Caco-2 (cell line): ENCODE data around the gene PDE9A. TPM values are rescaled to one million over a fixed set of nuclear protein-coding genes. Genes with fewer than 3 reads are reported as not detected.

Experiments
- BruUV-seq: library from RNA; stranded (reverse); fragments of 400-500 nt; replicated peaks from 2 replicates; lab custom pipeline; 2021; lab: Mats Ljungman, UMichigan
- CTCF ChIA-PET: fragments of 300-600 bp; sonication (Branson Sonifier 250); formaldehyde crosslinking; loops from one replicate; lab custom pipeline; 2022; ENCODE audit warnings: antibody characterized with exemption; lab: Charles Lee
- POLR2A ChIA-PET: fragments of 300-600 bp; sonication (Branson Sonifier 250); formaldehyde crosslinking; loops from one replicate; lab custom pipeline; 2022; ENCODE audit warnings: antibody characterized with exemption; lab: Charles Lee
- DNase-seq, 2 experiments: peaks; one replicate each; pipeline versions ENCODE4 v3.0.0 to v3.0.0-alpha.2; 2020 to 2022
- H3K27me3 ChIP-seq: replicated peaks from 2 replicates; pipeline ENCODE4 v1.6.0; 2011; ENCODE audit warnings: low read length; ENCODE audit not compliant: control insufficient read depth, insufficient read depth
- H3K36me3 ChIP-seq: 2 replicates; pipeline ENCODE4 v1.5.1; 2011; ENCODE audit warnings: low read length; ENCODE audit not compliant: control insufficient read depth, insufficient read depth
- H3K4me1 ChIP-seq: fragments of 250-450 bp; sonication (Bioruptor Pico); 2 replicates; pipeline ENCODE4 v1.5.1; 2020; ENCODE audit warnings: mild to moderate bottlenecking
- H3K4me3 ChIP-seq: 2 replicates; pipeline ENCODE4 v1.5.1; 2011; ENCODE audit warnings: low read depth, mild to moderate bottlenecking, control low read depth, low read length
- H3K9me3 ChIP-seq: fragments of 250-450 bp; sonication (Bioruptor Pico); 2 replicates; pipeline ENCODE4 v1.5.1; 2020; ENCODE audit warnings: mild to moderate bottlenecking, moderate library complexity
- H3K27ac Mint-ChIP-seq: one replicate; pipeline ENCODE4 v1.8.0; 2022; ENCODE audit warnings: mixed read lengths; ENCODE audit not compliant: unreplicated experiment
- H3K27me3 Mint-ChIP-seq: one replicate; pipeline ENCODE4 v1.8.0; 2022; ENCODE audit warnings: mixed read lengths; ENCODE audit not compliant: insufficient read depth, unreplicated experiment
- H3K36me3 Mint-ChIP-seq: one replicate; pipeline ENCODE4 v1.8.0; 2022; ENCODE audit warnings: mild to moderate bottlenecking, mixed read lengths; ENCODE audit not compliant: insufficient read depth, unreplicated experiment
- H3K4me1 Mint-ChIP-seq: one replicate; pipeline ENCODE4 v1.8.0; 2022; ENCODE audit warnings: low read depth, mixed read lengths; ENCODE audit not compliant: unreplicated experiment
- H3K4me3 Mint-ChIP-seq: one replicate; pipeline ENCODE4 v1.8.0; 2022; ENCODE audit warnings: mild to moderate bottlenecking, moderate library complexity, mixed read lengths; ENCODE audit not compliant: unreplicated experiment
- H3K9me3 Mint-ChIP-seq: one replicate; pipeline ENCODE4 v1.8.0; 2022; ENCODE audit warnings: mixed read lengths; ENCODE audit not compliant: unreplicated experiment
- intact Hi-C: fragments of 100-400 bp; cut with micrococcal nuclease; formaldehyde crosslinking; loops from one replicate; pipeline ENCODE4 v1.10.0; 2022; ENCODE audit not compliant: unreplicated experiment
- total RNA-seq: library from RNA; stranded (reverse); gene quantifications from 2 replicates; pipeline ENCODE4 v1.2.3, GENCODE V29; 2022
- TF ChIP-seq, protein P1 (sequence below), 2 experiments: fragments of 200-600 bp in 1 of 2; IDR thresholded peaks; 1 replicate in 1 of 2; 2 replicates in 1 of 2; pipeline versions ENCODE4 v1.5.1 to v1.8.0; 2011 to 2022; ENCODE audit warnings: antibody characterized with exemption in 1 of 2, control low read depth in 1 of 2, inconsistent platforms in 1 of 2, low read depth in 1 of 2, low read length in 1 of 2, mild to moderate bottlenecking in 1 of 2, moderate library complexity in 1 of 2; ENCODE audit not compliant: insufficient read depth in 1 of 2, severe bottlenecking in 1 of 2, unreplicated experiment in 1 of 2

PDE9A gene
- total RNA-seq, 1 experiment from 2014 or later, result 9.7 TPM

- ChIA-PET CTCF (no interaction called here), POLR2A (no interaction called here)
- BruUV-seq, result no TSS peak
- intact Hi-C loops, result no loop called here
- H3K27ac Mint-ChIP-seq, result no peak overlapping the region
- H3K9me3 ChIP-seq, result no peaks in the 10 kb centered on the region
- H3K36me3 Mint-ChIP-seq, result no peaks in the 10 kb centered on the region
- H3K4me3 ChIP-seq, result no peak overlapping the region
- peaks cover 24% of the 10 kb centered on the region for H3K4me1 ChIP-seq
- H3K4me3 Mint-ChIP-seq, result no peak overlapping the region
- no peaks in the 10 kb centered on the region for H3K27me3 Mint-ChIP-seq
- TF ChIP-seq, protein P1, sequence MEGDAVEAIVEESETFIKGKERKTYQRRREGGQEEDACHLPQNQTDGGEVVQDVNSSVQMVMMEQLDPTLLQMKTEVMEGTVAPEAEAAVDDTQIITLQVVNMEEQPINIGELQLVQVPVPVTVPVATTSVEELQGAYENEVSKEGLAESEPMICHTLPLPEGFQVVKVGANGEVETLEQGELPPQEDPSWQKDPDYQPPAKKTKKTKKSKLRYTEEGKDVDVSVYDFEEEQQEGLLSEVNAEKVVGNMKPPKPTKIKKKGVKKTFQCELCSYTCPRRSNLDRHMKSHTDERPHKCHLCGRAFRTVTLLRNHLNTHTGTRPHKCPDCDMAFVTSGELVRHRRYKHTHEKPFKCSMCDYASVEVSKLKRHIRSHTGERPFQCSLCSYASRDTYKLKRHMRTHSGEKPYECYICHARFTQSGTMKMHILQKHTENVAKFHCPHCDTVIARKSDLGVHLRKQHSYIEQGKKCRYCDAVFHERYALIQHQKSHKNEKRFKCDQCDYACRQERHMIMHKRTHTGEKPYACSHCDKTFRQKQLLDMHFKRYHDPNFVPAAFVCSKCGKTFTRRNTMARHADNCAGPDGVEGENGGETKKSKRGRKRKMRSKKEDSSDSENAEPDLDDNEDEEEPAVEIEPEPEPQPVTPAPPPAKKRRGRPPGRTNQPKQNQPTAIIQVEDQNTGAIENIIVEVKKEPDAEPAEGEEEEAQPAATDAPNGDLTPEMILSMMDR (IDR thresholded peaks at IDR 0.05; ENCODE audit: insufficient read depth in 1 of 2, low read depth in 1 of 2, low read length in 1 of 2, severe bottlenecking in 1 of 2, unreplicated experiment in 1 of 2), result no peak
- H3K36me3 ChIP-seq, result no peaks in the 10 kb centered on the region
- no peak for DNase-seq
- H3K27me3 ChIP-seq, result no peaks in the 10 kb centered on the region
- no peaks in the 10 kb centered on the region for H3K9me3 Mint-ChIP-seq
- H3K4me1 Mint-ChIP-seq, result peaks cover 18% of the 10 kb centered on the region
Measured at GRCh38 chr21:42759594-42759927, 106.1 kb downstream of the PDE9A start.

GRCh38 chr21:42760361-42760950, 107.0 kb downstream of the PDE9A start:
- Histone ChIP-seq H3K9me3 (no peaks in the 10 kb centered on the region), H3K4me3 (no peak overlapping the region), H3K27me3 (no peaks in the 10 kb centered on the region), H3K4me1 (peaks cover 24% of the 10 kb centered on the region), H3K36me3 (no peaks in the 10 kb centered on the region)
- H3K9me3 Mint-ChIP-seq, result no peaks in the 10 kb centered on the region
- intact Hi-C loops, result no loop called here
- peaks cover 4% of the 10 kb centered on the region for H3K36me3 Mint-ChIP-seq
- DNase-seq, result no peak
- no peak overlapping the region for H3K27ac Mint-ChIP-seq
- H3K4me3 Mint-ChIP-seq, result no peak overlapping the region
- no peaks in the 10 kb centered on the region for H3K27me3 Mint-ChIP-seq
- H3K4me1 Mint-ChIP-seq, result peaks cover 18% of the 10 kb centered on the region
- TF ChIP-seq, protein P1 (IDR thresholded peaks at IDR 0.05; ENCODE audit: insufficient read depth in 1 of 2, low read depth in 1 of 2, low read length in 1 of 2, severe bottlenecking in 1 of 2, unreplicated experiment in 1 of 2), result no peak
- POLR2A ChIA-PET, result no interaction called here
- no TSS peak for BruUV-seq
- CTCF ChIA-PET, result no interaction called here

DNA sequence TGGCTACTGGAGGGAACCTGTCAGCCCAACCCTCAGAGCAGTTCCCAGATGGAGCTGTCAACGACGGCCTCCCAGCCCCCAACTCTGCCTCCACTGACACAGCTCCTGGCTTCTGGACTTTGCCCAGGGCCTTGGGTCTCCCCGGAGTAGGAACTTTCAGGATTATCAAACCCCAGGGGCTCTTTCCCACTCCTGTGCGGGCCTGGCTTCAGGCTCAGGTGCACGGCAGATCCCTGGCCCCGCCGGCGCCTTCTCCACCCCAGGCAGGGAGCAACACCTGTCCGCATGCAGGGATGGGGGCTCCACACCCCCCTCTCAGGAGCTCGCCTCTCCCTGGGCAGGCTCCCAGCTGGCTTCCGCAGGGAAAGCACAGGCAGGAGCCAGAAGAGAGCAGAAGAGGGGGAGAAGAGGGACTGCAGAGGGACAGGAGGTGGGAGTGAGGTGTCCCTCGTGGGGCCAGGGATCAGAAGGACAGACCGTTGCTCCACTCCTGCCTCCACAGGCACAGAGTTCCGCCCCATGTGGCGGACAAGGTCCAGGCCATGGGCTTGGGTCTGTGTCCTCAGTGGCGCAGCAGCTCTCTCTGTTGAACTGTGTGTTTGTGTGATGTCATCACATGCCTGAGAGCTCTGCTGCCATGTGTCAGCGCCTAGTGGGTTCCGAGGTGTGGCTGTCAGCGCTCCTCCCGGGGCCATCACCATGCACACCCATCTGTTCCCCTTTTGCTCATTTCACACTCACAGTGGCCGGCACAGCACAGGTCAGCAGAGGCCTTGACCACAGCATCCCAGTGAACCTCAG, 107.7 kb downstream of the PDE9A start:
- H3K4me3 Mint-ChIP-seq, result no peak overlapping the region
- TF ChIP-seq, protein P1 (IDR thresholded peaks at IDR 0.05; ENCODE audit: insufficient read depth in 1 of 2, low read depth in 1 of 2, low read length in 1 of 2, severe bottlenecking in 1 of 2, unreplicated experiment in 1 of 2), result no peak

More for the DNA sequence above, 107.7 kb downstream of the PDE9A start:
- no TSS peak for BruUV-seq
- ChIA-PET CTCF (no interaction called here), POLR2A (no interaction called here)
- Histone ChIP-seq H3K36me3 (no peaks in the 10 kb centered on the region), H3K9me3 (no peaks in the 10 kb centered on the region), H3K27me3 (no peaks in the 10 kb centered on the region), H3K4me1 (peaks cover 24% of the 10 kb centered on the region), H3K4me3 (no peak overlapping the region)
- Mint-ChIP-seq H3K4me1 (peaks cover 18% of the 10 kb centered on the region), H3K27ac (no peak overlapping the region), H3K9me3 (no peaks in the 10 kb centered on the region), H3K36me3 (peaks cover 4% of the 10 kb centered on the region), H3K27me3 (no peaks in the 10 kb centered on the region)
- intact Hi-C loops, result no loop called here
- DNase-seq, result peak in 1 of 2 experiments; percentile 27
